ENCODE data around the gene EPHA6.
"Not testable (repeated sequence)": the region's sequence is repeated elsewhere in the genome, so short reads cannot be mapped to it uniquely, and the experiment has no call there.

EPHA6 gene

GRCh38 chr3:97187771-97188170, 373.4 kb downstream of the EPHA6 start:
- no peak for DNase-seq (ENCODE audit: low read depth)

DNA sequence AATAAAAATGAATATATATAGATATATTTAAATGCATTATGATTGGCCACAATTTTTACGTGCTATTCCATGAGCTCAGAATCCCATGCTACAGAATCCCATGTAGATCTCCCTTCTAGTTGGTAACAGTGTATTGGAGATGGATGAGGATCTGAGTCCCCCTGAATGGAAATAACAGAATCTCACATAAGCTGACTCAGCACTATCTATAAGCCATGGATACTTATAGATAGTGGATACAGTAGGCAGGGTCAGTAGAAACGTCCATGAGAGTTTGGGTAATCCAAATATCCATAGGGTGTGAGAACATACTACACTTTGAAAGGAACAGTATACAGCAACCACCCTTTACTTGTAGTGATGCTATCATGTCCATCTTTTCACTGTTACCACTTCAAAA, 375.4 kb downstream of the EPHA6 start:
- no peak for DNase-seq (ENCODE audit: low read depth)

- DNase-seq (ENCODE audit: low read depth): no peak
Measured at GRCh38 chr3:97197083-97197482, 382.7 kb downstream of the EPHA6 start.

- no peak for DNase-seq (ENCODE audit: low read depth)
Measured at GRCh38 chr3:97197830-97198229, 383.4 kb downstream of the EPHA6 start.

GRCh38 chr3:97200387-97200786, 386.0 kb downstream of the EPHA6 start:
- no peak for DNase-seq (ENCODE audit: low read depth)

- DNase-seq (ENCODE audit: low read depth): no peak
Measured at GRCh38 chr3:97201814-97202213, 387.4 kb downstream of the EPHA6 start.

DNA sequence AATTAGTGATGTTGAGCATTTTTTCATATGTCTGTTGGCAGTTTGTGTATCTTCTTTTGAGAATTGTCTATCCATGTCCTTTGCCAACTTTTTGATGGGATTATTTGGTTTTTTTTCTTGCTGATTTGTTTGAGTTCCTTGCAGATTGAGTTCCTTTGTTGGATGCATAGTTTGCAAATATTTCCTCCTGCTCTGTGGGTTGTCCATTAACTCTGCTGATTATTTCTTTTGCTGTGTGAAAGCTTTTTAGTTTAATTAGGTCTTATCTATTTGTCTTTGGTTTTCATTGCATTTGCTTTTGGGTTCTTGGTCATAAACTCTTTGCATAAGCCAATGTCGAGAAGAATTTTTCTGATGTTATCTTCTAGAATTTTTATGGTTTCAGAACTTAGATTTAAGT, 414.6 kb downstream of the EPHA6 start:
- no peak for DNase-seq (ENCODE audit: low read depth)

DNA sequence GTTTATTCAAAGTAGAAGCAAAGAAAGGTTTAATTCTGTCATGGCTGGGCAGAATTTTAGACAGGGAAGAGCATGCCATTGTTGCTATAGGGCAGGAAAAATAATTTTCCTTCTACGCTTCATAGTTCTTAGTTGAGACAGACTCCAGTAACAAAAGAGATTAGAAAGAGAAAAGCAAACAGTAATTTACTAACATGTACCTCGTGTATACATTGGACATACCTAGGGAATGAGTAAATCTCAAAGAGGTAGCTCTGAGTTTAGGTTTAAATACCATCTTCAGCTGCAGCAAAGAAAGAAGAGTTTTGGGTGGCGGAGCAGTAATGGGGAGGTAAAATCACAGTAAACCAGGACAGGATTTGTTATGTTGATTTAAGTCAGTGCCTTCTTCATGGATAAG, 416.1 kb downstream of the EPHA6 start:
- no peak for DNase-seq (ENCODE audit: low read depth)

DNA sequence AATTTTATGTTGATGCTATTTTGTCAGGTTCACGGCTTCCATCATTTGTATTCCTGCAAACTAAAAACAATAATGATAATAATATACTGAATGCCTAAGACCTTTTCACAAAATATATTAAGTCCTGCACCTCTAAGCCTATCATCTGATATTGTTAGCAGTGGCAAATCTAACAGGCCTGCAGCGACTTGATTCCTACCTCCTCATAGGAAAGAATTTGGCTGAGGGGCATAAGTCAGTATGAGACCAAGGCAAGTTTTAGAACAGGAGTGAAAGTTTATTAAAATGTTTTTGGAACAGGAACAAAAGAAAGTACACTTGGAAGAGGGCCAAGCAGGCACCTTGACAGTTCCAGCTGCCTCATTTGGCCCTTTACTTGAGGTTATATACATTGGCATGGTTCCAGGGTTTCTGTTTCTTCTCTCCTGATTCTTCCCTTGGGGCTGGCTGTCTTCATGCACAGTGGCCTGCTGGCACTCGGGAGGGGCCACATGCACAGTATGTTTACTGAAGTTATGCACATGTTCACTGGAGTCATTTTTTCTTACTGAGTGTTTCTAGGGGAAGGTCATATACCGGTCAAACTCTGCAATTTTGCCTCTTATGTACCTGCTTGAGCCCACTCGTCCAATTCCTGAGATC, 418.1 kb downstream of the EPHA6 start:
- no peak for DNase-seq (ENCODE audit: low read depth)

- no peak for DNase-seq (ENCODE audit: low read depth)
Measured at GRCh38 chr3:97235179-97235578, 420.8 kb downstream of the EPHA6 start.

- no peak for DNase-seq (ENCODE audit: low read depth)
Measured at GRCh38 chr3:97235611-97236315, 421.4 kb downstream of the EPHA6 start.

GRCh38 chr3:97241417-97241816, 427.0 kb downstream of the EPHA6 start:
- DNase-seq (ENCODE audit: low read depth): no peak

GRCh38 chr3:97245201-97245910, 431.0 kb downstream of the EPHA6 start:
- DNase-seq (ENCODE audit: low read depth): no peak

DNA sequence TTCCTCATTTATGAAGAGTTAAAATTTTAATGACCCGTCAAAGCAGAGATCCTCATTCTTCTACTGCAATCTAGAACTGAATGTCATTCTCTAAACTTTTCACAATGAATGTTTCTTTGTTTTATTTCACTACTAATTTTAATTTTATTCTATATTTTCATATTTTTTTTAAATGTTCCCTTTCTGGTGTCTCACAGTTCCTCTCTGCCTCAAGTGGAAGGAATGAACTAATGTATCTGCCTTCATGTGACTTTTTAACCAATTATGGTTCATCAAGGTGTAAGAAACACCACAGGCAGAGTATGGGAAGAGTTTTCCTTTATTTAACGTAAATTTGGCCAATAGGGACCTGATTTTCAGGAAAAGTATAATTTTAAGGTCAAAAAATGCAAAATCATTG, 441.7 kb downstream of the EPHA6 start:
- no peak for DNase-seq (ENCODE audit: low read depth)

DNA sequence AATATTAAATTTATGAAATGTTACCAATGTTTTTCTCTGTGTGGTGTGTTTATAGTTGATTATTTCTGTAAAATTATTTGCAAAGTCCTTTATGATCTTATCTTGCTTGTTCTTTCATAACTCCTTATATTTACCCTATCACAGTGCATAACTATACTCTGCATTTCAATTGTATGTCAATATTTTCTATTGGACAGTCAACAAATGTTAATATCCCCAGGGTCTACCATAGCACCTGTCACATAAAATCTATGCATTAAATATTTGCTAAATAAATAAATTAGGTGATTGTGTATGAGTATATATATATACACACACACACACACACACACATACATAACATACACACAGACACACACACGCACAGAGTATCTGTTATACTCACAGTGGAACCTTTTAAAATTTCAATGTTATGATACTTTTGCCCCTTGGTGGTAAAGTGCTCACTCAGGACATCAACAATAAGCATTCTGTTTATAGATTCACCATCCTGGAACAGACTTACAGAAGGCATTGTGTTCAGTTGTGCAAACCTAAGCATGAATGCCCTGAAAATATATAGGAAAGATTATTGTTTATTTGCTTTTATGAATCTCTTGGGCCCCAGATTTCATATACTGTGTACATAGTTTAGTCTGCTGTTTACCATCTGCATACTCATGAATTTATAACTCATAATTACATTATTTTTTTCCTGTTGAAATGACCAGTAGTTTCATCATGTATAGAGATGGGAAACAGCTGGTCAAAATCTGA, 443.7 kb downstream of the EPHA6 start:
- DNase-seq (ENCODE audit: low read depth): no peak

DNA sequence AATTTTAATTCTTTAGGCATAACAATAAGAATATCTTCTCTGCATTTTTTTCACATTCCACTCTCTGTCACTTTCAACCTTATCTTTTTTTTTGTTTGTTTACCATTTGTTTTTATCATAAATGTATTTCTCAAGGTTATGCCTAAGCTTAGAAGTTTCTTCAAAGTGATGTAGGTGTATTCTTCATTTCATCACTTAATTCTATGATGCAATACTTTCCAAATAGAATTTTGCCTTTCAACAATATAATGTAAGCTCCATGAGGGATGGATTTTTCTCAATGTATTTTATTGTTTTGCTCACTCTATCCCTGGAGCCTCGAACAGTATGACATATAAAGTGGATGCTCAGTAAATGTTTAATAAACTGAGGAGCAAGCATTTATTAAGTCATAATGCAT, 444.9 kb downstream of the EPHA6 start:
- no peak for DNase-seq (ENCODE audit: low read depth)

GRCh38 chr3:97264180-97264579, 449.8 kb downstream of the EPHA6 start:
- no peak for DNase-seq (ENCODE audit: low read depth)

DNA sequence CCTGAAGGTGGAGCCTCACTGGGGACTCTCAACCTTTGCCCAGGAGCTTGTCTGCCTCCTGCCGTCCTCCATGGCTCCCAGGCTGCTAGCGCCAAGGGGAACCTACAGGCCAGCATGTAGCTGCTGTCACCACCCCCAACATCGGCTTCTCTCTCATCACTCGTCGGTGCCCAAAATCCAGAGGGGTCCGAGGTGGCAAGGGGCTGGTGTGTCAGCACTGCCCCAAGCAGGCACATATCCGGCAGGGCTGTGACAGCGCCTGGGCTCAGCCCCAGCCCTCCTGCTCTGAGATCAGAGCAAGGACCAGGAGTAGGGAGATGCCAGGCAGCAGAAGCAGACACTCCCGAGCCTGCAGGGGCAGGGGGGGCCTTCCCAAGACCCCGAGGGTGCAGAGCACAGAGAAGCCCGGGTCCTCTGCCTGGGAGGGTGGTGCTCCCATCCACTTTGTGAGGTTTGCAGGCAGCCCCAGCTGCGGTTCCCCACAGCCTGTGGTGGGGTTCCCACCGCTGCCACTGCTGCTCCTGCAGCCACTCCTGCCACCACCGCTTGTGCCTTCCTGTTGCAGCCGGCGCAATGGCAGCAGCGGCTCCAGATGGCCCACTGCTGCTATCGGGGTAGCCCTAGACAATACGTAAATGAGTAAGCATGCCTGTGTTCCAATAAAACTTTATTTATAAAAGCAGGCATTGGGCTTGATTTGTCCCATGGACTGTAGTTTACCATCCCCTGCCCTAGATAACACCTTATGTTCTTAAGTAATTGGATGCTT, 451.0 kb downstream of the EPHA6 start:
- DNase-seq (ENCODE audit: low read depth): no peak

GRCh38 chr3:97269202-97269601, 454.8 kb downstream of the EPHA6 start:
- DNase-seq (ENCODE audit: low read depth): no peak

GRCh38 chr3:97276879-97277550, 462.6 kb downstream of the EPHA6 start:
- DNase-seq (ENCODE audit: low read depth): not testable (repeated sequence)

GRCh38 chr3:97277708-97278107, 463.3 kb downstream of the EPHA6 start:
- DNase-seq (ENCODE audit: low read depth): no peak

All from activated T-cell treated with anti-CD3 and anti-CD28 coated beads for 48 hours (primary cell).